CD8-positive, alpha-beta memory T cell (primary cell): ENCODE measurements around the gene SYT2. TPM values are rescaled to one million over a fixed set of nuclear protein-coding genes. Genes with fewer than 3 reads are reported as not detected.

Experiments
- CTCF ChIA-PET: fragments of 350-600 bp; sonication (Branson Sonifier 250); formaldehyde crosslinking; loops from one replicate; lab custom pipeline; 2021; ENCODE audit warnings: antibody characterized with exemption; lab: Charles Lee
- POLR2A ChIA-PET: fragments of 350-600 bp; sonication (Branson Sonifier 250); formaldehyde crosslinking; loops from one replicate; lab custom pipeline; 2021; ENCODE audit warnings: antibody characterized with exemption; lab: Charles Lee
- DNase-seq, 5 donors: peaks; one replicate each; pipeline versions ENCODE4 v3.0.0 to v3.0.0-alpha.2; 2020 to 2022; ENCODE audit warnings: mixed read lengths in 1 of 5
- H3K27ac ChIP-seq: one replicate; pipeline ENCODE4 v1.7.0; 2013; ENCODE audit warnings: low read depth, mild to moderate bottlenecking, low read length, moderate library complexity
- H3K27me3 ChIP-seq: 2 replicates; pipeline ENCODE4 v1.7.0; 2013; ENCODE audit warnings: low read length, mild to moderate bottlenecking; ENCODE audit not compliant: insufficient read depth, poor library complexity, severe bottlenecking
- H3K36me3 ChIP-seq: 2 replicates; pipeline ENCODE4 v1.7.0; 2013; ENCODE audit warnings: mild to moderate bottlenecking, low read length, moderate library complexity; ENCODE audit not compliant: insufficient read depth
- H3K4me1 ChIP-seq: 2 replicates; pipeline ENCODE4 v1.7.0; 2013; ENCODE audit warnings: mild to moderate bottlenecking, low read length, moderate library complexity; ENCODE audit not compliant: insufficient read depth
- H3K4me3 ChIP-seq: 2 replicates; pipeline ENCODE4 v1.7.0; 2013; ENCODE audit warnings: mild to moderate bottlenecking, low read length
- H3K9me3 ChIP-seq: 2 replicates; pipeline ENCODE4 v1.7.0; 2013; ENCODE audit warnings: mild to moderate bottlenecking, low read length
- H3K27ac Mint-ChIP-seq, 8 donors: one replicate each; pipeline ENCODE4 v1.8.0; 2020 to 2021; ENCODE audit warnings: mixed read lengths in 8 of 8, mild to moderate bottlenecking in 6 of 8, inconsistent platforms in 3 of 8, moderate library complexity in 3 of 8
- H3K27me3 Mint-ChIP-seq, 2 donors: one replicate each; pipeline ENCODE4 v1.8.0; 2020 to 2021; ENCODE audit warnings: mixed read lengths in 2 of 2, mild to moderate bottlenecking in 1 of 2, moderate library complexity in 1 of 2
- H3K36me3 Mint-ChIP-seq, 3 donors: one replicate each; pipeline ENCODE4 v1.8.0; 2020 to 2021; ENCODE audit warnings: mixed read lengths in 3 of 3, inconsistent platforms in 1 of 3, mild to moderate bottlenecking in 1 of 3
- H3K4me1 Mint-ChIP-seq, 3 donors: one replicate each; pipeline ENCODE4 v1.8.0; 2020 to 2021; ENCODE audit warnings: mixed read lengths in 3 of 3, inconsistent platforms in 1 of 3, mild to moderate bottlenecking in 1 of 3
- H3K4me3 Mint-ChIP-seq, 7 donors: one replicate each; pipeline ENCODE4 v1.8.0; 2020 to 2021; ENCODE audit warnings: mixed read lengths in 7 of 7, mild to moderate bottlenecking in 6 of 7, moderate library complexity in 4 of 7, inconsistent platforms in 2 of 7
- H3K9me3 Mint-ChIP-seq, 5 donors: one replicate each; pipeline ENCODE4 v1.8.0; 2020 to 2022; ENCODE audit warnings: mixed read lengths in 5 of 5, mild to moderate bottlenecking in 3 of 5, moderate library complexity in 2 of 5, inconsistent platforms in 1 of 5
- polyA plus RNA-seq: library from polyadenylated mRNA; unstranded; fragments of 300-500 nt; fragmentation: Illumina TruSeq; gene quantifications from one replicate; pipeline ENCODE4 v1.2.3, GENCODE V29; 2021
- total RNA-seq, 2 experiments: library from RNA; stranded (reverse); gene quantifications; one replicate each; pipeline ENCODE4 v1.2.3, GENCODE V29; 2021

The SYT2 gene
- total and polyA plus RNA-seq, 3 experiments from 2014 or later, result not detected

- ChIA-PET POLR2A (no interaction called here), CTCF (interaction anchor here (0.7 kb wide), 1 partner anchor 86 kb away, joined by 4 read pairs; no protein-coding TSS in a partner anchor)
- H3K27me3 Mint-ChIP-seq, result peaks cover 5 to 50% of the 10 kb centered on the region in 2 donors
- H3K4me3 ChIP-seq, result no peak overlapping the region
- DNase-seq, result no peak
- H3K9me3 Mint-ChIP-seq, result no peaks in the 10 kb centered on the region
- H3K36me3 Mint-ChIP-seq, result no peaks in the 10 kb centered on the region
- H3K4me1 Mint-ChIP-seq, result no peaks in the 10 kb centered on the region
- peaks cover 4% of the 10 kb centered on the region for H3K27me3 ChIP-seq
- no peak overlapping the region for H3K27ac ChIP-seq
- H3K9me3 ChIP-seq, result no peaks in the 10 kb centered on the region
- H3K4me1 ChIP-seq, result no peaks in the 10 kb centered on the region
- H3K27ac Mint-ChIP-seq, result no peak overlapping the region
- no peak overlapping the region for H3K4me3 Mint-ChIP-seq
- H3K36me3 ChIP-seq, result no peaks in the 10 kb centered on the region
These were observed 44.8 kb downstream of the SYT2 start for GRCh38 chr1:202665417-202665816.

GRCh38 chr1:202664083-202664482, 46.2 kb downstream of the SYT2 start:
- no peak for DNase-seq
- CTCF ChIA-PET, result no interaction called here
- H3K4me3 Mint-ChIP-seq, result no peak overlapping the region
- no peak overlapping the region for H3K4me3 ChIP-seq
- H3K9me3 Mint-ChIP-seq, result no peaks in the 10 kb centered on the region
- no peaks in the 10 kb centered on the region for H3K36me3 ChIP-seq
- no peaks in the 10 kb centered on the region for H3K4me1 Mint-ChIP-seq
- POLR2A ChIA-PET, result no interaction called here
- no peaks in the 10 kb centered on the region for H3K9me3 ChIP-seq
- H3K36me3 Mint-ChIP-seq, result no peaks in the 10 kb centered on the region
- H3K4me1 ChIP-seq, result no peaks in the 10 kb centered on the region
- no peak overlapping the region for H3K27ac ChIP-seq
- H3K27me3 Mint-ChIP-seq, result peaks cover 5 to 47% of the 10 kb centered on the region in 2 donors
- H3K27me3 ChIP-seq, result peaks cover 4% of the 10 kb centered on the region
- no peak overlapping the region for H3K27ac Mint-ChIP-seq

DNA sequence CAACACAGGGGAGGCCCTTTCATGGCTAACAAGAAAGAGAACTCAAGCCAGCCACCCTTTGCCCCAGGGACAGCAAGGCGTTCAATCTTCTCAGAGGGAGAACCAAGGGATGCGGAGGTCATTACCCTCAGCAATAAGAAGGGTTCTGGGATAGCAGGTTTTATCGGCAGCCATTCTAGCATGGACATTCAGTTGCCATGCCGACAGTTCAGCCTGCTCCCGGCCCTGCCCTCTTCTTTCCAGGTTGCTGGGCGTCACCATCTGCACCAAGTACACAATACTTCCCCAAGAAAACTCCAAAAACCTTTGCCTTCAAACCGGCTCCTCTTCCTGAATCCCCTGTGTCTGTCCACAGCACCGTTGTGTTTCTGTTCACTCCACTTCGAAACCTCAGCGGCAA, 47.1 kb downstream of the SYT2 start:
- Histone ChIP-seq H3K36me3 (no peaks in the 10 kb centered on the region), H3K9me3 (no peaks in the 10 kb centered on the region), H3K27me3 (peaks cover 4% of the 10 kb centered on the region), H3K4me1 (no peaks in the 10 kb centered on the region), H3K27ac (no peak overlapping the region), H3K4me3 (no peak overlapping the region)
- ChIA-PET POLR2A (no interaction called here), CTCF (no interaction called here)
- no peak overlapping the region for H3K27ac Mint-ChIP-seq
- H3K4me3 Mint-ChIP-seq, result no peak overlapping the region
- peaks cover 8 to 51% of the 10 kb centered on the region in 2 donors for H3K27me3 Mint-ChIP-seq
- no peaks in the 10 kb centered on the region for H3K9me3 Mint-ChIP-seq
- no peak for DNase-seq
- no peaks in the 10 kb centered on the region for H3K4me1 Mint-ChIP-seq
- H3K36me3 Mint-ChIP-seq, result no peaks in the 10 kb centered on the region

- no peak overlapping the region for H3K27ac Mint-ChIP-seq
- no peaks in the 10 kb centered on the region for H3K4me1 ChIP-seq
- H3K4me1 Mint-ChIP-seq, result no peaks in the 10 kb centered on the region
- H3K36me3 Mint-ChIP-seq, result no peaks in the 10 kb centered on the region
- H3K4me3 Mint-ChIP-seq, result no peak overlapping the region
- ChIA-PET CTCF (no interaction called here), POLR2A (no interaction called here)
- no peaks in the 10 kb centered on the region for H3K9me3 Mint-ChIP-seq
- H3K4me3 ChIP-seq, result no peak overlapping the region
- no peak overlapping the region for H3K27ac ChIP-seq
- H3K36me3 ChIP-seq, result no peaks in the 10 kb centered on the region
- H3K27me3 Mint-ChIP-seq, result peaks cover 10 to 51% of the 10 kb centered on the region in 2 donors
- DNase-seq, result no peak
- peaks cover 4% of the 10 kb centered on the region for H3K27me3 ChIP-seq
- H3K9me3 ChIP-seq, result no peaks in the 10 kb centered on the region
These were observed 48.2 kb downstream of the SYT2 start for GRCh38 chr1:202662081-202662480.

DNA sequence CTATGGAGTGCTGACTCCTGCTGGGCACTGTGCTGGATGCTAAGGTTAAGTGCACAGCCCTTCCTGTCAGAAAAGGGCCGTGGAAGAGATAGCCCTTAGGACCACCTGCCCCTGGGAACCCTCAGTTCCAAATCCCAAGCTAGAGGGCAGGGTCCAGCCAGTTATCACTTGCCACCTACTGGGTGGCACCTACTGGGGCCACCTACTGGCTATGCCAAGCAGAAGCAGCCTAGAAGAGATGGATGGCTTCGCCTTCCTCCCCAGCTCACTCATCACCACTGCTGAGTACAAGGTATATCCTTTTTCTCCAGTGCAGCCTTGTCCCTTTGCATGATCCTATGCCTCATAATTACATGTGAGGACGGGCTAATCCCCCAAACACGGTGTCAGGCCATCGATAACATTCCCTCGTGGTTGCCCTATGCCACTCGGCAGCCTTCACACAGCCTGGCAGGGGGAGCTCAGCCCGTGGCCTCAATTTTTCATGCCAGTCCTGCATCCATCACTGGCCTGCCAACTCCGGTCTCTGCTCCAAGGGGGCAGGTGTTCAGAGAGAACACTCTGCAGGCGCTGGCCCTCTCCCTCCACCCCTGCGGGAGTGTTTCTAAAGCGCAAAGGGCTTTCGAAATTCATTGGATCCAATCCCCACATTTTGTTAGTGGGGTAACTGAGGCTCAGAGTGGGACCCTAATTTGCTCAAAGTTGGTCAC, 49.0 kb downstream of the SYT2 start:
- no peaks in the 10 kb centered on the region for H3K4me1 Mint-ChIP-seq
- Histone ChIP-seq H3K4me3 (no peak overlapping the region), H3K9me3 (no peaks in the 10 kb centered on the region), H3K36me3 (no peaks in the 10 kb centered on the region), H3K27me3 (peaks cover 4% of the 10 kb centered on the region), H3K27ac (no peak overlapping the region), H3K4me1 (no peaks in the 10 kb centered on the region)
- peaks cover 15 to 59% of the 10 kb centered on the region in 2 donors for H3K27me3 Mint-ChIP-seq
- CTCF ChIA-PET, result interaction anchor here (1.7 kb wide), 1 partner anchor 10 kb away, joined by 6 read pairs; no protein-coding TSS in a partner anchor
- no peak overlapping the region for H3K4me3 Mint-ChIP-seq
- POLR2A ChIA-PET, result no interaction called here
- no peak overlapping the region for H3K27ac Mint-ChIP-seq
- no peaks in the 10 kb centered on the region for H3K36me3 Mint-ChIP-seq
- no peaks in the 10 kb centered on the region for H3K9me3 Mint-ChIP-seq
- no peak for DNase-seq

DNA sequence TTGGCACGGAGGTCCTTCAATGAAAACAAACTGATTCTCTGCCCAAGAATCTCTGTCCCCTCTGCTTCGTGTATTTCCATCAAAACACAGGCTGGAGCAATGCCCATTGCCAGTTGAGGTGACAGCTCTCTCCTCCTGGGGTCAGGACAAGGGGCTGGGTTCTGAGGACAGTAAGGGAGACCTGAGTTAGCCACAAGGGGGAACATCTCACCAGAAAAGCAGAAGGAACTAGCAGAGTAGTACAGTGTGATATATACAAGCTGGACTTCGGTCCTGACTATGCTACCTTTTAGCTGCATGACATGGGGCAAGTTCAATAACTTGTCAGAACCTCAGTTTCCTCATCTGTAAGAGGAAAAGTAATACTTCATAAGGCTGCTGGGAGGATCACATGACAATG, 50.3 kb downstream of the SYT2 start:
- Histone ChIP-seq H3K4me3 (no peak overlapping the region), H3K4me1 (no peaks in the 10 kb centered on the region), H3K36me3 (no peaks in the 10 kb centered on the region), H3K27ac (no peak overlapping the region), H3K9me3 (no peaks in the 10 kb centered on the region), H3K27me3 (peaks cover 4% of the 10 kb centered on the region)
- no peak overlapping the region for H3K27ac Mint-ChIP-seq
- DNase-seq, result no peak
- no peaks in the 10 kb centered on the region for H3K9me3 Mint-ChIP-seq
- POLR2A ChIA-PET, result no interaction called here
- no peak overlapping the region for H3K4me3 Mint-ChIP-seq
- no peaks in the 10 kb centered on the region for H3K4me1 Mint-ChIP-seq
- H3K27me3 Mint-ChIP-seq, result peaks cover 15 to 60% of the 10 kb centered on the region in 2 donors
- no peaks in the 10 kb centered on the region for H3K36me3 Mint-ChIP-seq
- CTCF ChIA-PET, result interaction anchor here (1.7 kb wide), 1 partner anchor 11 kb away, joined by 6 read pairs; no protein-coding TSS in a partner anchor

DNA sequence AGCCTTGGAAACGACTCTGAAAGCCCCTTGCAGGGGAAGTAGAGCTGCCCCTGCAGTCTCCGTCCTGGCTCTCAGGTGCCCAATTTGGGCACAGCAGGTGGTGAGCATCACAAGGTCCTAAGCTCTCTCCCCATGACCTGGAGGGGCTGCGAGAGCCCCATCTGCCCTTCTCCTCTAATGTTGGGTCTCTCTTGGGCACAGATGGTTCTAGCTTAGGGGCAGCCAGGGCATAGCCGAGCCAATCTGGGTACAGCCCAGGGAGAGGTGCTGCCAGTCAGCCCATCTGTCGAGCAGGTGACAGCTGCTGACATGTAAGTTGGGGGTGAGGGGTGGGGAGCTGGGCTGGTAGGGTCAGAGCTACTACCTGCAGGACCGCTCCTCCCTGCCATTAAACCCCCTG, 50.7 kb downstream of the SYT2 start:
- CTCF ChIA-PET, result no interaction called here

GRCh38 chr1:202658769-202659168, 51.5 kb downstream of the SYT2 start:
- Mint-ChIP-seq H3K4me3 (no peak overlapping the region), H3K27ac (peak overlapping the region in 1 of 8 donors; percentile 57), H3K4me1 (no peaks in the 10 kb centered on the region), H3K27me3 (peaks cover 15 to 61% of the 10 kb centered on the region in 2 donors), H3K36me3 (no peaks in the 10 kb centered on the region), H3K9me3 (no peaks in the 10 kb centered on the region)
- peaks cover 4% of the 10 kb centered on the region for H3K27me3 ChIP-seq
- H3K27ac ChIP-seq, result no peak overlapping the region
- DNase-seq, result no peak
- H3K4me3 ChIP-seq, result no peak overlapping the region
- ChIA-PET CTCF (interaction anchor here (1.2 kb wide), 1 partner anchor 22 kb away, joined by 3 read pairs; no protein-coding TSS in a partner anchor), POLR2A (no interaction called here)
- no peaks in the 10 kb centered on the region for H3K9me3 ChIP-seq
- no peaks in the 10 kb centered on the region for H3K4me1 ChIP-seq
- no peaks in the 10 kb centered on the region for H3K36me3 ChIP-seq

More for the DNA sequence above, 50.7 kb downstream of the SYT2 start:
- DNase-seq, result no peak
- no peaks in the 10 kb centered on the region for H3K4me1 Mint-ChIP-seq
- no peak overlapping the region for H3K4me3 ChIP-seq
- no peaks in the 10 kb centered on the region for H3K9me3 ChIP-seq
- H3K27ac ChIP-seq, result no peak overlapping the region
- H3K27ac Mint-ChIP-seq, result no peak overlapping the region
- H3K4me1 ChIP-seq, result no peaks in the 10 kb centered on the region
- POLR2A ChIA-PET, result no interaction called here
- H3K36me3 ChIP-seq, result no peaks in the 10 kb centered on the region
- H3K27me3 ChIP-seq, result peaks cover 4% of the 10 kb centered on the region
- peaks cover 15 to 64% of the 10 kb centered on the region in 2 donors for H3K27me3 Mint-ChIP-seq
- H3K36me3 Mint-ChIP-seq, result no peaks in the 10 kb centered on the region
- no peaks in the 10 kb centered on the region for H3K9me3 Mint-ChIP-seq
- no peak overlapping the region for H3K4me3 Mint-ChIP-seq
